Hematopoietic multipotent progenitor cell (in vitro differentiated cells): ENCODE results near the gene TIGD4. TPM values are rescaled to one million over a fixed set of nuclear protein-coding genes. Genes with fewer than 3 reads are reported as not detected.

Experiments
- DNase-seq, 3 donors: peaks; one replicate each; pipeline ENCODE4 v3.0.0-alpha.2; 2011 to 2015; ENCODE audit warnings: low read depth in 2 of 3, low spot score in 2 of 3
- total RNA-seq: library from RNA; depleted of rRNA; stranded (reverse); fragments of >200 nt; gene quantifications from one replicate; pipeline ENCODE4 v1.2.3, GENCODE V29; 2012

Gene TIGD4
- total RNA-seq, 1 donor: under 0.01 TPM

DNA sequence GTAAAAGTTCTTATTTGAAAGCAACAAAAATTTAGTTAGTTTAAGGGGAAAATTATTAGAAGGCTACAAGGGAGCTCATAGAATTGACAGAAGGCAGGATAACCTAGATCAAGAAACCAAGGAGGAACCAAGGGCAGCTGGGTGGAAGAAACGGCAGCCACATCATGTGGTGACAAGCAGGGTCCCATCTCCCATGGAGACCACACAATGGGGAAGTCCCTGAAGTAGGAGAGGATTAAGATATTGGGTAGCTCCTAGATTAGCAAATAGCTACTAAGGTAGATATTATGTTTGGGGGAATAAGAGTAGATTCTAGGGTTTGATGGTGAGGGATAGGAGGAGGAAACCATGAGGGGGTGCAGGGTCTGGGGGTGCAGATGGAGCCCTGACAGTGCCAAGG is 51.7 kb downstream of the TIGD4 start:
- DNase-seq: peak in 2 of 3 donors; percentile 9 to 36

DNA sequence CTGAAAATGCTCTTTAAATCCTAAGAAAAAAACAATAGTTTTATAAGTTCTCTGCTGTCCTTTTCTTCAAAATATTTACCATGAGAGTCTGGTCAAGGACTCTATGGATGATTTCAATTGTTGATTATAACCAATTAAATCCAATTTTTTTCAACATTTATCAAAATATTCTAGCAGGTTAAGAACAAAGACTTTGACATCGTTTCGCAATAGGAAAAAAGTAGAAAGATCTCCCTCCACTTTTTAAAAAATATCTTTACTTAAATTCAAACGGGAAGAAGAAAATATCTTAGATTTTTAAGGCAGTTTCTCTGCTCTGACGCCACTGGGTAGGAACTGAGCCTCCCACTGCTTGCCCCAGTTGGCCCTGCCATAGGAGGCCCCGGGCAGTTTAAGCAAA is 55.0 kb downstream of the TIGD4 start:
- no peak for DNase-seq

DNA sequence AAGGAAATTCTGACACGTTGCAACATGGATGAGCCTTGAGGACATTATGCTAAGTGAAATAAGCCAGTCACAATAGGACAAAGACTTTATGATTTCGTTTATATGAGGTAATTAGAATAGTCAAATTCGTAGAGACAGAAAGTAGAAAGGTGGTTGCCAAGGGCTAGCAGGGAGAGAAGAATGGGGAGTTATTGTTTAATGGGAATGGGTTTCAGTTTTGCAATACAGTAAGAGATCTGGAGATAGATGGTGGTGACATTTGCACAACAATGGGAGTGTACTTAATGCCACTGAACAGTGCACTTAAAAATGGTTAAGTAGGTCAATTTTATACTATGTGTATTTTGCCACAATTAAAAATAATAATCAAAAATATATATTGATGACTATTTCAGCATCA is 56.3 kb downstream of the TIGD4 start:
- DNase-seq: no peak

DNA sequence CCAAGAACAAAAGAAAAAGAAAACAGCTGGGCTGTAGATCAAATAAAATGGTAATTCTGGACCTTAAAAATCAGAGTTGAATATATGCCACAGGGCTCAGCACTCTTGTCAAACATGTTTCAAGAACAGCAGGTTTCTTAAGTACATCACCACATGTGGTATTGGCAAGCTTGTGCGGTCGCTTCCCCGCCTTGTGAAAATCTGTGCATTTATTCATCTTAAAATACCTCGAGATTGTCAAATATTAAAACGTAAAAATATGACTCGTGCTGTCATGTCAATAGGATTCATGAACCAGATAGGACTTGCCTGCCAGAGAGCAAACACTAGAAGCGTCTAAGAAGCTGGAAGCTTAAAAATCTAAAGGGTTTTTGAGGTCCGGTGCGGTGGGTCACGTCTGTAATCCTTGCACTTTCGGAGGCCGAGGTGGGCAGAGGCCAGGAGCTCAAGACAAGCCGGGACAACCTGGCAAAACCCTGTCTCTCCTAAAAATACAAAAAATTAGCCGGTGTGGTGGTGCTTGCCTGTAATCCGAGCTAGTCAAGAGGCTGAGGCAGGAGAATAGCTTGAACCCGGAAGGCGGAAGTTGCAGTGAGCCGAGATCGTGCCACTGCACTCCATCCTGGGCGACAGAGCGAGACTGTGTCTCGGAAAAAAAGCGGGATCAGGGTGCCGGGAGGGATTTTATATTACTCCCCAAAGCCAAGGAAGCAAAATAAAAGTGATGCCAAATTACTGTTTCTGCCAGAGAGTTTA is 59.6 kb downstream of the TIGD4 start:
- DNase-seq: no peak

Other genes starting within 250 kb of the TIGD4 start
- 15.9 TPM for gene FBXW7, start 243.6 kb downstream of the TIGD4 start, total RNA-seq
- gene TMEM154, start 99.7 kb downstream of the TIGD4 start, total RNA-seq: 2.2 TPM
- 8.9 TPM for gene ARFIP1, start 224 bp upstream of the TIGD4 start, total RNA-seq
- under 0.01 TPM for gene FHDC1, start 156.6 kb upstream of the TIGD4 start, total RNA-seq